Cerebellar cortex (tissue), 1 donor: Measurements from ENCODE around the gene ICA1L.

Experiments used
- DNase-seq: peaks from one replicate; pipeline ENCODE4 v3.0.0-alpha.2; 2015; ENCODE audit warnings: low spot score

ICA1L gene

GRCh38 chr2:202736826-202737225, 134.7 kb downstream of the ICA1L start:
- no peak for DNase-seq

- DNase-seq, result no peak
These were observed 145.5 kb downstream of the ICA1L start for GRCh38 chr2:202726070-202726469.

GRCh38 chr2:202723746-202724145, 147.8 kb downstream of the ICA1L start:
- DNase-seq, result no peak
